Skeletal muscle cell (primary cell): ENCODE measurements around the gene BDH1.
A peak's percentile ranks its signal among the peaks of the same experiment; 100 is the strongest.
"Not testable (repeated sequence)": the region's sequence is repeated elsewhere in the genome, so short reads cannot be mapped to it uniquely, and the experiment has no call there.

Source experiments
- DNase-seq: peaks from one replicate; pipeline ENCODE4 v3.0.0-alpha.2; 2010; ENCODE audit warnings: low read depth
- H3K4me3 ChIP-seq: 2 replicates; pipeline ENCODE4 v1.5.1; 2011; ENCODE audit warnings: low read depth, mild to moderate bottlenecking, control low read depth, low read length, moderate library complexity

Gene BDH1

DNA sequence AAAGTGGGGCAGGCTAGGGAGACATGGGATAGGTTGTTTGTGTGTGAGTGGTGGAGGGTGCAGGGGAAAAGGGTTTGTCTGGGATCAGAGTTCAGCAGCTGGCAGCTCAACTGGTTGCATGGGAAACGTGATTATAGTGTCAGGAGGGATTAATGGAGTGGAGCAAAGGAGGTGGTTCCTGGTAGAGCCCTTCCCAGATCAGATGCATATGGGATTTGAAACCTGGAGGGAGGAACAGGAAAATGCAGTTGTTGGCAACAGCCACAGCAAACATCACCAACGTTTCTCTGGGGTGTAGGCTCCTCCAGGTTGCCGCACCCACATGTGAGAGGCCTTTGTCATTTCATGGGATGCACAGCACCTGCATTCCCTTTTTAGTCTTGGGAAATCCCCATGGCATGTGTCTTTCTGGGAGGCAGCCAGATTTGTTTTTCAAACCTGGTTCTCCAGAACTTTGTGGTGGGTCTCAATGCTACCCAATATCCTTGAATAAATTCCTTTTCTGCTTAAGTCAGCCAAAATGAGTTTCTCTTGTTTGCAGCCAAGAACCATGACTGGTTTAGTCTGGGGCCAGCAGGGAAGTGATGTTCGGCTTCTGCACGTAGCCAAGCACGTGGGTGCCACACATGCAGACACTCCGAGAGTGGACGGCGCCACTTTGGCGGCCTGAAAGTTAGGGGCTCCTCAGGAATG, 61.3 kb downstream of the BDH1 start:
- no peak for DNase-seq
- H3K4me3 ChIP-seq: no peak overlapping the region

GRCh38 chr3:197493049-197493448, 62.7 kb downstream of the BDH1 start:
- H3K4me3 ChIP-seq: no peak overlapping the region
- DNase-seq: no peak

GRCh38 chr3:197491923-197492664, 63.7 kb downstream of the BDH1 start:
- DNase-seq: no peak

GRCh38 chr3:197491478-197491877, 64.3 kb downstream of the BDH1 start:
- DNase-seq: no peak
- no peak overlapping the region for H3K4me3 ChIP-seq

More at GRCh38 chr3:197491923-197492664, 63.7 kb downstream of the BDH1 start:
- H3K4me3 ChIP-seq: no peak overlapping the region

DNA sequence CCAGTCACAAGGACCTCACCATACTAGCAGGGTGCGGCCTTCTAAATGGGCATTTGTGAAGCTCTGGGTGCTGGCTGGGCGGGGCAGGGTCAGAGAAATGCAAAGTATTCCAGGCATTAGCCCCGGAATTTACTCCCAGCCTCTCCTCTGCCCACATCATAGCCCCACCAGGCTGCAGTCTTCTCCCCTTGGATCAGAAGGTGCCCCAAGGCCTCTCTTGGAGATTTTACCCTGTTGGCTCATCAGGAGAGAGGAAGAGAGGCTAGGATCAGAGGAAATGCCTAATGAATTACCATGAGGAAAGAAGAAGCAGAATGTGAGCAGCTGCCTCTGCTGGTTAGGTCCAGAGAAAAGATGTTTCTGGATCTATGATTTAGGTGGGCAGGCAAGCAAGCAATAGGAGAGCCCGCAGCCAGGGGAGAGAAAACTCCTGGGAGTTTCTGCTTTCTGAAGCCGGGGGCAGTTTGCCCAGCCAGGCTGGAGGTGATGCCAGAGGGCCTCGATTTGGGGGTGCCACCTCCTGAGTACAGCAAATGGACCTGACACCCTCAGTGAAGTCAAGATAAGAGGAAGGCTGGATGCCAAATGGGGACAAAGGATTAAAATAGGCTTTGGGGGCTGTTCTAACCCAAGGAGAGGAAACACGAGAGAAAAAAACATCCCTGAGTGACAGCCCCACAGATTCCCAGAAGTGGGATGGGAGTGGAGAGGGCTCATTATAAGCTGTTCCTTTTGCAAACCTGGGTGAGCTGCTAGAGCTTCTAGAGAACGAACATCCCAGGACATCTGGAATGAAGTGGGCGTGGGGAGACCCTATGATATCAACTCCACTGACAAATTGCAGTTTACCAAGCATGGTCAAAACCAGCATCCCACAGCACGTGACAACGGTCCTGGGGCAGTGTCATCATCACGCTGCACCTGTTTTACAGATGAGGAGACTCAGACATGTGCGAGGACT, 65.4 kb downstream of the BDH1 start:
- DNase-seq: no peak

DNA sequence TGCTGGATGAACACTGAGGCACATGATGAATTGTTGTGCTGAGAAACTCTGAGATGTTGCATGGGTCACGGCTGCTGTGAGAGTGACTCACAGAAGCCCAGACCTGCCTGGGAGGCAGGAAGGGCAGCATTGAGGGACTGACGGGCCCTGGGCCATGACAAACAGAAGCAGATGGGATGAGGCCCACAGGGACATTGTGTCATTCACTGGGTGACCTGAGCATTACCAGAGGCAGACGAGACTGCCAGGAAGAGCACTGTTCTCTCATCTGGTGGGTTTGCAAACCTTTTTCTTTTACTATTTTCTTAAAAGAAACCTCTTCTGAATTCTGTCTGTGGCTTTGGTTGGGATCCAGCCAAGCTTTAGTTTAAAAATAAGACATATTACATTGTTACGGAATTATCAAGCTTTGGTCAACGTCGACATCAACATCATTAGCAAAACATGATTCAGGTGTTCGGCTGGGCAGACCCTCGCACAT, 67.8 kb downstream of the BDH1 start:
- peak; percentile 100 for DNase-seq
- no peak overlapping the region for H3K4me3 ChIP-seq

More for the DNA sequence above, 65.4 kb downstream of the BDH1 start:
- H3K4me3 ChIP-seq: no peak overlapping the region

GRCh38 chr3:197486861-197487260, 68.9 kb downstream of the BDH1 start:
- no peak overlapping the region for H3K4me3 ChIP-seq
- no peak for DNase-seq

DNA sequence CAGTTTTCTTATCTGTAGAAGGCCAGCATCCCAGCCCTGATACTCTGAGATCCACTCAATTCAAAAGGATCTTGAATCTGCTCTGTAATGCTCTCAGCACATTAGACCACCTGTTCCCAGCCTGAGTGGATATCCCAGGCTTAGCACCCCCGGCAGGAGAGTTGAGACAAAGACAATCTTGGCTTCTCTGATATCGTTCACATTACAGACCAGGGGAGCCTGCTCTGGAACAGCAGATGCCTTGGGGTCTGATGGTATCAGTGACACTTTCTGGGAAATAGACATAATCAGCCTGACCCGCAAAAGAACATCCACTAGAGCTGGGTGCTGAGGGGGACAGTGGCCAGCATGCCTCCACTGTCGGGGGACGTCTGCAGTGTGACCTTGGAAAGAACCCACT, 70.6 kb downstream of the BDH1 start:
- DNase-seq: no peak
- H3K4me3 ChIP-seq: no peak overlapping the region

- DNase-seq: no peak
- H3K4me3 ChIP-seq: no peak overlapping the region
These were observed 71.4 kb downstream of the BDH1 start for GRCh38 chr3:197484204-197484901.

GRCh38 chr3:197482001-197482400, 73.8 kb downstream of the BDH1 start:
- H3K4me3 ChIP-seq: no peak overlapping the region
- DNase-seq: no peak

DNA sequence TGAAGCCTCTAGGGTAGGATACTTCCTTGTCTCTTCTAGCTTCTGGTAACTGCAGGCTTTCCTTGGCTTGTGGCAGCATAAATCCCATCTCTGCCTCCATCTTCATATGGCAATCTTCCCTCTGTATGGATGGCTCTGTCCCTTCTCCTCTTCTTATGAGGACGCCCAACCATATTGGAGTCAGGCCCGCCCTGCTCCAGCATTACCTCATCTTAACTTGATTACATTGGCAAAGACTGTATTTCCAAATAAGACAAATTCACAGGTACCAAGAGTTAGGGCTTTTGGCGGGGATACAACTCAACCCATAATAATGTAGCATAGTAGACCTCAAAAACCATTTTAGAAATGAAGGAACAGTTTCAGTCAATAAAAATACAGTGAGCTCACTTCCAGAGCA, 75.4 kb downstream of the BDH1 start:
- DNase-seq: no peak
- no peak overlapping the region for H3K4me3 ChIP-seq

DNA sequence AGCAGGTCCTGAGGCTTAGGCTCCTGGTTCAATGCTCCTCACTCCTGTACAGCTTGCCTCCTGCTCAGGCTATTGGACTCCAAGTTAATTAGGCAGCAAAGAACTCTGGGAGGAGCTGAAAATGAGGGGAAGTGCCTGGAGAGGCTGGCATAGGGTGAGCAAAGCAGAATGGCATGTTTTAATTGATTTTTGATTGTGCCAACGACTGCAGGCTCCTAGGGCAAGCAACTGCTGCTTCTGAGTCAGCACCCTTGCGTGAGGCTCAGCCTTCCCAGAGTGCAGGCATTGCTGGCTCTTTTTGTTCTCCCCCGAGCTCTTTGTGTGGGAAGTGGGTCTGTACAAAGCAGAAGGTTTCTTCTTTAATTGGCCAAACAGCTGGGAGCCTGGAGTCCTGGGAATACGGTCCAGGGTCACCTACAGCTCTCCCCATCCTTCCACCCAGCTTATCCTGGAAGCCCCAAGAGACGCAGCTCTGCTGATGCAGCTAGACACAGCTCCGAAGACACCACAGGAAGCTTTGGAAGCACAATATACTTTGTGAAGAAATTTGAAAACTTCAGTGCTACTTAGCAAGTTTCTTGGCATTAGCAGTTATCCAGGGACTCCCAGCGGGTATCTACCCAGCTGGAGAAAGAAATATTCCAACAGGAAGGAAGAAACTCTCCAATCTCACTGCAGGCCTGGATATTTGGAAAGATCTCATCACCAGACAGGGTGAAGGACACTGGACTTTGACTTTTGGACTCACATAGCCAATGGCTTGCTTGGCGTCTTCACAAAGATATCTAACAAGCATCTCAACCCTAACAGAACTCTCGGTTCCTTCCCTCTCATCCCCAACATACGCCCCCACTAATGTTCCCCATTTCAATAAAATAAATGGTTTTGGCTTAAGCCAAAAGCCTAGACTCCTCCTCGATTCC, 76.8 kb downstream of the BDH1 start:
- DNase-seq: no peak
- no peak overlapping the region for H3K4me3 ChIP-seq

- not testable (repeated sequence) for H3K4me3 ChIP-seq
These were observed 78.0 kb downstream of the BDH1 start for GRCh38 chr3:197477816-197478215.

GRCh38 chr3:197475997-197476525, 79.7 kb downstream of the BDH1 start:
- no peak for DNase-seq
- H3K4me3 ChIP-seq: no peak overlapping the region

More at GRCh38 chr3:197477816-197478215, 78.0 kb downstream of the BDH1 start:
- not testable (repeated sequence) for DNase-seq

- no peak for DNase-seq
These were observed 80.3 kb downstream of the BDH1 start for GRCh38 chr3:197475514-197475913.

DNA sequence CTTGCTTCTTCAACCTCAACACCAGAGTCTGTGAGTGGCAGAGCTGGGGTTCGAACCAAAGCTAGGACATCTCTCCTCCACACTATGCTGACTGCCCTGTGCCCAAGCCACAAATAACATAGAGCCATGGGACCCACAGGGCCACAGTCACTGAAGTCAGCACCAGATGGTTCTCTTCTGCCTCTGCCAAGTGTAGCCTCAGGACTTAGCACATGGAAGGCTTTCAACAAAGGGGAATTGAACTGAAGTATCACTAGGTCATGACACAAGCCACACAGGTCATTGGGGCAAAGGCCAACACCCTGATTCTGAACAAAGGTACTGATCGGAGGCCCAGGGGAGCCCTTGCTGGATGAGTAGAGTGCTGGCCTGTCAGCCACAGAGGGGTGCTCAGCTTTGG, 83.6 kb downstream of the BDH1 start:
- no peak overlapping the region for H3K4me3 ChIP-seq
- DNase-seq: no peak

More at GRCh38 chr3:197475514-197475913, 80.3 kb downstream of the BDH1 start:
- H3K4me3 ChIP-seq: no peak overlapping the region

DNA sequence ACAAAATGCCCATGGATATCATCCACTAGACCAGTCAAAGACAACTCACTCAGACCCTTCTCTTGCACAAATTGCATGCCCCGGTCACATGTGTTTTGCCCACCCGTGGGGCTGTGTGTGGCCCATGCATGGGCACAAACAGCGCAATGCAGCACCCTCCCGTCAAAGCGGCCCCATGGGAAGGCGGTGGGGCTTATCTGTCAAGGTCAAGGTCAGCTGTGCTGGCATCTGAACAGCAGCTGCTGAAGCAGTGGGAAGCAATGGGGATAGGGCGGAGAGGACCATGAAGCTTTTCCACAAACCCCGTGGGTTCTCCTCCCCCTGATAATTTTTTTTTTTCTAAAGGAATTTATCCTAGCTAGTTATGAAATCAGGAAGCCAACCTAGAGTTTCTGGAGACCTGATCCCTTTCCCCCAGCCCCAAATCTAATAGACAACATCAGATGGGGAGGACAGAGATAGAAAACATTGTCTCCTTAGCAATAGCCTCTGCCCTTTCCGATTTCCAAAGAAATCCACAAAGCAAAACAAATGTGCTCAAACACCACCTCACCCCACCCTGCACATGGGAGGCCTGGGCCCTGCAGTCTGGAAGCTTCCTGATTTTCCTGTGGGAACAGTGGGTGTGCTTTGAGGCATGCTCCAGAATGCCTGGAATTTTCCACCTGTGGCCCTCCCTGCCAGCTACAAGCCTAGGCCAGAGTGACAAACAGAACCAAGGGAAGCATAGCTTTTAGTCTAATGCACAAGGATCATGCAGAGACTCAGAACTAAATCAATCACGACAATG, 84.4 kb downstream of the BDH1 start:
- no peak for DNase-seq
- no peak overlapping the region for H3K4me3 ChIP-seq
